Naive thymus-derived CD4-positive, alpha-beta T cell (primary cell): Measurements from ENCODE around the gene CEL. TPM values are rescaled to one million over a fixed set of nuclear protein-coding genes. Genes with fewer than 3 reads are reported as not detected.
A peak's percentile ranks its signal among the peaks of the same experiment; 100 is the strongest.
"Not testable (repeated sequence)": the region's sequence is repeated elsewhere in the genome, so short reads cannot be mapped to it uniquely, and the experiment has no call there.

Experiments
- ATAC-seq: fragments of 150-1000 bp; cut with Tn5 transposase; 2 replicates; pipeline ENCODE4 v1.10.0; 2021; ENCODE audit warnings: mild to moderate bottlenecking, moderate library complexity
- CTCF ChIA-PET: fragments of 350-600 bp; sonication (Branson Sonifier 250); formaldehyde crosslinking; loops from one replicate; lab custom pipeline; 2021; ENCODE audit warnings: antibody characterized with exemption; lab: Charles Lee
- POLR2A ChIA-PET: fragments of 350-600 bp; sonication (Branson Sonifier 250); formaldehyde crosslinking; loops from one replicate; lab custom pipeline; 2021; ENCODE audit warnings: antibody characterized with exemption, inconsistent platforms; lab: Charles Lee
- DNase-seq, 9 donors: peaks; one replicate each; pipeline versions ENCODE4 v3.0.0 to v3.0.0-alpha.2; 2020 to 2022; ENCODE audit warnings: mixed read lengths in 1 of 9
- H3K27ac ChIP-seq: one replicate; pipeline ENCODE4 v1.7.0; 2013; ENCODE audit warnings: mild to moderate bottlenecking, low read depth, low read length, moderate library complexity
- H3K27me3 ChIP-seq, 2 donors: one replicate each; pipeline ENCODE4 v1.7.0; 2013; ENCODE audit warnings: low read length in 2 of 2, mild to moderate bottlenecking in 2 of 2, moderate library complexity in 2 of 2; ENCODE audit not compliant: control insufficient read depth in 2 of 2, insufficient read depth in 2 of 2
- H3K36me3 ChIP-seq, 3 experiments: 1 replicate in 2 of 3; 2 replicates in 1 of 3; pipeline ENCODE4 v1.7.0; 2013; ENCODE audit warnings: low read length in 3 of 3, mild to moderate bottlenecking in 3 of 3, moderate library complexity in 1 of 3; ENCODE audit not compliant: insufficient read depth in 3 of 3, control insufficient read depth in 2 of 3
- H3K4me1 ChIP-seq, 2 donors: one replicate each; pipeline ENCODE4 v1.7.0; 2013; ENCODE audit warnings: low read length in 2 of 2, mild to moderate bottlenecking in 2 of 2, moderate library complexity in 1 of 2; ENCODE audit not compliant: control insufficient read depth in 2 of 2, insufficient read depth in 2 of 2
- H3K4me3 ChIP-seq: 2 replicates; pipeline ENCODE4 v1.7.0; 2013; ENCODE audit warnings: mild to moderate bottlenecking, low read length
- H3K9me3 ChIP-seq, 3 experiments: 1 replicate in 2 of 3; 2 replicates in 1 of 3; pipeline ENCODE4 v1.7.0; 2013; ENCODE audit warnings: low read length in 3 of 3; ENCODE audit not compliant: control insufficient read depth in 2 of 3
- H3K27ac Mint-ChIP-seq, 9 donors: one replicate each; pipeline ENCODE4 v1.8.0; 2020 to 2022; ENCODE audit warnings: mixed read lengths in 9 of 9, mild to moderate bottlenecking in 8 of 9, moderate library complexity in 5 of 9, inconsistent platforms in 2 of 9
- H3K27me3 Mint-ChIP-seq, 5 donors: one replicate each; pipeline ENCODE4 v1.8.0; 2021 to 2022; ENCODE audit warnings: mixed read lengths in 5 of 5, mild to moderate bottlenecking in 1 of 5
- H3K36me3 Mint-ChIP-seq, 5 donors: one replicate each; pipeline ENCODE4 v1.8.0; 2020 to 2022; ENCODE audit warnings: mixed read lengths in 5 of 5, mild to moderate bottlenecking in 3 of 5, inconsistent platforms in 1 of 5
- H3K4me1 Mint-ChIP-seq, 7 donors: one replicate each; pipeline ENCODE4 v1.8.0; 2020 to 2022; ENCODE audit warnings: mixed read lengths in 7 of 7, mild to moderate bottlenecking in 3 of 7, inconsistent platforms in 1 of 7
- H3K4me3 Mint-ChIP-seq, 10 donors: one replicate each; pipeline ENCODE4 v1.8.0; 2020 to 2022; ENCODE audit warnings: mild to moderate bottlenecking in 10 of 10, mixed read lengths in 10 of 10, moderate library complexity in 6 of 10, inconsistent platforms in 2 of 10
- H3K9me3 Mint-ChIP-seq, 11 donors: one replicate each; pipeline ENCODE4 v1.8.0; 2020 to 2022; ENCODE audit warnings: mixed read lengths in 11 of 11, mild to moderate bottlenecking in 4 of 11, inconsistent platforms in 1 of 11, moderate library complexity in 1 of 11
- intact Hi-C, 2 donors: fragments of 100-400 bp; cut with micrococcal nuclease; formaldehyde crosslinking; loops; one replicate each; pipeline ENCODE4 v1.15.1; 2023
- polyA plus RNA-seq, 2 donors: library from polyadenylated mRNA; unstranded; fragments of 300-500 nt; fragmentation: Illumina TruSeq; gene quantifications; one replicate each; pipeline ENCODE4 v1.2.3, GENCODE V29; 2021
- total RNA-seq, 6 experiments: library from RNA in 5 of 6; stranded (reverse) in 5 of 6; gene quantifications; 1 replicate in 5 of 6; 2 replicates in 1 of 6; pipeline ENCODE4 v1.2.3 and lab custom pipeline; 2021 to 2026

Gene CEL
- total and polyA plus RNA-seq, 7 experiments from 2014 or later, result 0.32 to 2.3 (median 2.2) TPM; not detected in 2

- H3K4me1 ChIP-seq, H3K36me3 ChIP-seq, H3K27me3 Mint-ChIP-seq, H3K27me3 ChIP-seq, H3K4me3 ChIP-seq, H3K4me3 Mint-ChIP-seq, intact Hi-C loops, H3K27ac Mint-ChIP-seq, H3K36me3 Mint-ChIP-seq, ATAC-seq, H3K4me1 Mint-ChIP-seq, H3K9me3 ChIP-seq, CTCF ChIA-PET, DNase-seq, H3K9me3 Mint-ChIP-seq, H3K27ac ChIP-seq, POLR2A ChIA-PET: not testable (repeated sequence)
Observed at GRCh38 chr9:133068431-133068830, 6.7 kb downstream of the CEL start.

DNA sequence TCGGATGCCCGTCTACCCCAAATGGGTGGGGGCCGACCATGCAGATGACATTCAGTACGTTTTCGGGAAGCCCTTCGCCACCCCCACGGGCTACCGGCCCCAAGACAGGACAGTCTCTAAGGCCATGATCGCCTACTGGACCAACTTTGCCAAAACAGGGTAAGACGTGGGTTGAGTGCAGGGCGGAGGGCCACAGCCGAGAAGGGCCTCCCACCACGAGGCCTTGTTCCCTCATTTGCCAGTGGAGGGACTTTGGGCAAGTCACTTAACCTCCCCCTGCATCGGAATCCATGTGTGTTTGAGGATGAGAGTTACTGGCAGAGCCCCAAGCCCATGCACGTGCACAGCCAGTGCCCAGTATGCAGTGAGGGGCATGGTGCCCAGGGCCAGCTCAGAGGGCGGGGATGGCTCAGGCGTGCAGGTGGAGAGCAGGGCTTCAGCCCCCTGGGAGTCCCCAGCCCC lies 8.8 kb downstream of the CEL start:
- H3K27ac Mint-ChIP-seq, H3K36me3 Mint-ChIP-seq, CTCF ChIA-PET, H3K9me3 Mint-ChIP-seq, DNase-seq, intact Hi-C loops, H3K27me3 Mint-ChIP-seq, H3K4me3 Mint-ChIP-seq, H3K27me3 ChIP-seq, H3K9me3 ChIP-seq, H3K4me1 Mint-ChIP-seq, H3K4me3 ChIP-seq, H3K27ac ChIP-seq, H3K36me3 ChIP-seq, ATAC-seq, H3K4me1 ChIP-seq, POLR2A ChIA-PET: not testable (repeated sequence)

- intact Hi-C loops, H3K4me3 Mint-ChIP-seq, H3K27me3 Mint-ChIP-seq, H3K36me3 ChIP-seq, CTCF ChIA-PET, H3K36me3 Mint-ChIP-seq, H3K9me3 ChIP-seq, H3K27ac Mint-ChIP-seq, DNase-seq, H3K27ac ChIP-seq, ATAC-seq, H3K27me3 ChIP-seq, POLR2A ChIA-PET, H3K4me1 Mint-ChIP-seq, H3K9me3 Mint-ChIP-seq, H3K4me1 ChIP-seq, H3K4me3 ChIP-seq: not testable (repeated sequence)
Observed at GRCh38 chr9:133070985-133071384, 9.2 kb downstream of the CEL start.

GRCh38 chr9:133071484-133072150 lies 9.8 kb downstream of the CEL start:
- Histone ChIP-seq H3K9me3 (no peaks in the 10 kb centered on the region), H3K27me3 (no peaks in the 10 kb centered on the region), H3K27ac (no peak overlapping the region), H3K4me1 (no peaks in the 10 kb centered on the region), H3K4me3 (no peak overlapping the region), H3K36me3 (no peaks in the 10 kb centered on the region)
- Mint-ChIP-seq H3K9me3 (no peaks in the 10 kb centered on the region), H3K4me3 (no peak overlapping the region), H3K4me1 (no peaks in the 10 kb centered on the region), H3K36me3 (peaks cover 0 to 4% (median 0%) of the 10 kb centered on the region in 5 donors), H3K27me3 (peaks cover 0 to 8% (median 0%) of the 10 kb centered on the region in 5 donors), H3K27ac (peak overlapping the region in 1 of 9 donors; percentile 67)
- ATAC-seq, result no peak
- ChIA-PET POLR2A (no interaction called here), CTCF (no interaction called here)
- no peak for DNase-seq
- intact Hi-C loops, result no loop called here

DNA sequence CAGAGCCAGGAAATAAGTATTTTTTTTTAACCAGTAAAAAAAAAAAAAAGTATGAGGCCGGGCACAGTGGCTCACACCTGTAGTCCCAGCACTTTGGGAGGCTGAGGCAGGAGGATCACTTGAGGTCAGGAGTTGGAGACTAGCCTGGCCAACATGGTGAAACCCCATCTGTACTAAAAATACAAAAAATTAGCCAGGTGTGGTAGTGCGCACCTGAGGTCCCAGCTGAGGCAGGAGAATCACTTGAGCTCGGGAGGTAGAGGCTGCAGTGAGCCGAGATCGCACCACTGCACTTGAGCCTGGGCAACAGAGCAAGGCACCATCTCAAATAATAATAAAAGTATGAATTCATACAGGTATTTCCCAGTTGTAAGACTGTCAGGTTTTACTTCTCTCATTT lies 10.4 kb downstream of the CEL start:
- H3K27me3 Mint-ChIP-seq, result peaks cover 0 to 12% (median 0%) of the 10 kb centered on the region in 5 donors
- CTCF ChIA-PET, result interaction anchor here (0.6 kb wide), 1 partner anchor 225 kb away, joined by 4 read pairs; no protein-coding TSS in a partner anchor
- H3K4me3 ChIP-seq, intact Hi-C loops, H3K27ac ChIP-seq, ATAC-seq, H3K4me3 Mint-ChIP-seq, H3K27ac Mint-ChIP-seq, H3K9me3 ChIP-seq, DNase-seq, H3K4me1 Mint-ChIP-seq, H3K36me3 ChIP-seq, H3K9me3 Mint-ChIP-seq, H3K27me3 ChIP-seq, H3K36me3 Mint-ChIP-seq, H3K4me1 ChIP-seq: not testable (repeated sequence)
- POLR2A ChIA-PET, result interaction anchor here (0.7 kb wide), 1 partner anchor 450 kb away, joined by 5 read pairs; no protein-coding TSS in a partner anchor

- CTCF ChIA-PET, result interaction anchor here (1.4 kb wide), 1 partner anchor 71 kb away, joined by 3 read pairs; no protein-coding TSS in a partner anchor
- intact Hi-C loops, result no loop called here
- Mint-ChIP-seq H3K27me3 (peaks cover 0 to 14% (median 0%) of the 10 kb centered on the region in 5 donors), H3K36me3 (peaks cover 0 to 4% (median 0%) of the 10 kb centered on the region in 5 donors), H3K9me3 (no peaks in the 10 kb centered on the region), H3K27ac (no peak overlapping the region), H3K4me1 (no peaks in the 10 kb centered on the region), H3K4me3 (no peak overlapping the region)
- Histone ChIP-seq H3K4me1 (no peaks in the 10 kb centered on the region), H3K27me3 (no peaks in the 10 kb centered on the region), H3K36me3 (no peaks in the 10 kb centered on the region), H3K9me3 (no peaks in the 10 kb centered on the region), H3K27ac (no peak overlapping the region), H3K4me3 (no peak overlapping the region)
- POLR2A ChIA-PET, result interaction anchor here (0.7 kb wide), 1 partner anchor 451 kb away, joined by 5 read pairs; no protein-coding TSS in a partner anchor
- no peak for ATAC-seq
- DNase-seq, result no peak
Observed at GRCh38 chr9:133073086-133074014, 11.6 kb downstream of the CEL start.
